Hepatocyte (in vitro differentiated cells): ENCODE data around the gene ZCCHC3. TPM values are rescaled to one million over a fixed set of nuclear protein-coding genes. Genes with fewer than 3 reads are reported as not detected.

Experiments
- DNase-seq: peaks from one replicate; pipeline ENCODE4 v3.0.0-alpha.2; 2016; ENCODE audit warnings: low spot score
- H2AFZ ChIP-seq: fragments of 200-600 bp; sonication (generic); 2 replicates; pipeline ENCODE4 v1.6.0; 2016; ENCODE audit warnings: antibody characterized with exemption, mild to moderate bottlenecking
- H3K27ac ChIP-seq: fragments of 200-600 bp; sonication (generic); 2 replicates; pipeline ENCODE4 v1.5.1; 2016; ENCODE audit warnings: mild to moderate bottlenecking
- H3K27me3 ChIP-seq: fragments of 200-600 bp; sonication (generic); 2 replicates; pipeline ENCODE4 v1.6.1; 2016
- H3K36me3 ChIP-seq: fragments of 200-600 bp; sonication (generic); replicated peaks from 2 replicates; pipeline ENCODE4 v1.5.1; 2016; ENCODE audit warnings: low read depth; ENCODE audit not compliant: insufficient read depth
- H3K4me1 ChIP-seq: fragments of 200-600 bp; sonication (generic); 2 replicates; pipeline ENCODE4 v1.5.1; 2016; ENCODE audit warnings: mild to moderate bottlenecking, moderate library complexity; ENCODE audit not compliant: insufficient read depth
- H3K4me2 ChIP-seq: fragments of 200-600 bp; sonication (generic); 2 replicates; pipeline ENCODE4 v1.6.0; 2016
- H3K4me3 ChIP-seq: fragments of 200-600 bp; sonication (generic); 2 replicates; pipeline ENCODE4 v1.5.1; 2016; ENCODE audit warnings: mild to moderate bottlenecking
- H3K79me2 ChIP-seq: fragments of 200-600 bp; sonication (generic); 2 replicates; pipeline ENCODE4 v1.6.0; 2017; ENCODE audit warnings: mild to moderate bottlenecking
- H3K9me2 ChIP-seq: fragments of 200-600 bp; sonication (generic); replicated peaks from 2 replicates; pipeline ENCODE4 v1.6.0; 2017; ENCODE audit warnings: mild to moderate bottlenecking; ENCODE audit not compliant: insufficient read depth
- H3K9me3 ChIP-seq: fragments of 200-600 bp; sonication (generic); 2 replicates; pipeline ENCODE4 v1.5.1; 2016; ENCODE audit warnings: low read depth, mild to moderate bottlenecking
- H4K20me1 ChIP-seq: fragments of 200-600 bp; sonication (generic); 2 replicates; pipeline ENCODE4 v1.6.0; 2016; ENCODE audit warnings: mild to moderate bottlenecking; ENCODE audit not compliant: insufficient read depth, poor library complexity, severe bottlenecking
- EZH2 ChIP-seq: fragments of 200-600 bp; sonication (generic); IDR thresholded peaks from 2 replicates; pipeline ENCODE4 v1.6.1; 2016; ENCODE audit warnings: antibody characterized with exemption, mild to moderate bottlenecking, borderline replicate concordance
- EZH2phosphoT487 ChIP-seq: fragments of 200-600 bp; sonication (generic); IDR thresholded peaks from one replicate; pipeline ENCODE4 v1.6.1; 2018; ENCODE audit warnings: antibody characterized with exemption, mild to moderate bottlenecking, low read depth, moderate library complexity; ENCODE audit not compliant: unreplicated experiment, severe bottlenecking
- WGBS: methylation state at CpG from one replicate; pipeline ENCODE4 v1.1.6; 2016; ENCODE audit warnings: low lambda C conversion rate; ENCODE audit errors: missing lambda C conversion rate; 5-methylcytosine and 5-hydroxymethylcytosine counted together
- polyA plus RNA-seq: library from polyadenylated mRNA; unstranded; fragments of >200 nt; fragmentation: Nextera tagmentation; extraction: Ambion mirVana; gene quantifications from 2 replicates; pipeline ENCODE4 v1.2.1, GENCODE V29; 2016
- total RNA-seq: library from RNA; depleted of rRNA; stranded (reverse); fragments of >200 nt; gene quantifications from 2 replicates; pipeline ENCODE4 v1.2.3, GENCODE V29; 2014
- TF ChIP-seq, protein P1 (sequence below): fragments of 200-600 bp; sonication (generic); IDR thresholded peaks from 2 replicates; pipeline ENCODE4 v1.5.1; 2016; ENCODE audit warnings: antibody characterized with exemption, mild to moderate bottlenecking; ENCODE audit not compliant: poor library complexity

ZCCHC3 gene
- total and polyA plus RNA-seq, 2 experiments from 2014 or later, result 27.4 to 29.0 TPM

DNA sequence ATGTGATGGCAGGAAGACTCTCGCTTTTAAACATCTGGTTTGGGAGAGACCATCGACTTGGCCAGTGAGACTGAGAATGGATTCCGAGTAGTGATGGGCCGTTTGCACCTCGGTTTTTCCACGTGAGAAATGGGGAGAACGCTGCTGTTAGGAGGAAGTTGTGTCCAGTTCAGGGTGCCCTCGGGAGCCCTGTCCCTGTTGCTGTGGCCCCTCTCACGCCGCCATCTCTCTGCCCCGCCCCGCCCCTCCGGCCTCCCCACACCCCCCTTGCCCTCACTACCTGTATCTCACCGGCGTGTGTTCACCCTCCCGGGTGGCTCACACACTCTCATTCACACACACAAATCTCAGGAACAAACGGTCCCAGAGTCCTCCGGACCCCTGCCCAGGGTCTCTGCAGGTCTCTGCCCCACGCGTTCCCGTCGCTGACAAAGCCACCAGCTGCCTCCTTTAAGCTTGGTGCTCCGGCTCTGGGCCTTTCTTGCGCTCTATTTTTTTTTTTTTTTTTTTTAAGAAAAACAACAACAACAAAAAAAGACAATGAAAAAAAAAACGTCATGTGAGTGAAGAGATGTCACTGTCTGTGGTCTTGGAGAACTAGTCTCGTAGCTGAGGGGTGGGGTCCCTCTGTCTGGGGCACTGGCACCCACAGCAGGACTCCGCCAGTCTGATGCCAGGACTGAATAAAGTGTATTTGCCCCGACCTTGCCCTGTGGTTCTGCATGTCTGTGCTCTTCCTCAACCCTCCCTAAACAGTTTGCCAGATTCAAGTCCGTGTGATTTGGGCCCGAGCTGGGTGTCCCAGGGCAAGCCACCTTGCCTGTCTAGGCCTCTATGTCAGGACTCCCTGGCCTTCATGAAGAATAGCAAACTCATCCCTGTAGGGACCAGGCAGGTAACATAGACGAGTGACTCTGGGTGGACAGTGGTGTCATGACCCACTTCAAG is 30.9 kb downstream of the ZCCHC3 start:
- DNase-seq, result peak; percentile 9
- peaks cover 35% of the 10 kb centered on the region for H4K20me1 ChIP-seq
- H3K79me2 ChIP-seq, result peaks cover 32% of the 10 kb centered on the region
- peak overlapping the region; percentile 97 for H3K4me2 ChIP-seq
- peak overlapping the region; percentile 79 for H3K27ac ChIP-seq
- no peaks in the 10 kb centered on the region for H3K9me2 ChIP-seq
- no peak for TF ChIP-seq EZH2
- TF ChIP-seq, protein P1, sequence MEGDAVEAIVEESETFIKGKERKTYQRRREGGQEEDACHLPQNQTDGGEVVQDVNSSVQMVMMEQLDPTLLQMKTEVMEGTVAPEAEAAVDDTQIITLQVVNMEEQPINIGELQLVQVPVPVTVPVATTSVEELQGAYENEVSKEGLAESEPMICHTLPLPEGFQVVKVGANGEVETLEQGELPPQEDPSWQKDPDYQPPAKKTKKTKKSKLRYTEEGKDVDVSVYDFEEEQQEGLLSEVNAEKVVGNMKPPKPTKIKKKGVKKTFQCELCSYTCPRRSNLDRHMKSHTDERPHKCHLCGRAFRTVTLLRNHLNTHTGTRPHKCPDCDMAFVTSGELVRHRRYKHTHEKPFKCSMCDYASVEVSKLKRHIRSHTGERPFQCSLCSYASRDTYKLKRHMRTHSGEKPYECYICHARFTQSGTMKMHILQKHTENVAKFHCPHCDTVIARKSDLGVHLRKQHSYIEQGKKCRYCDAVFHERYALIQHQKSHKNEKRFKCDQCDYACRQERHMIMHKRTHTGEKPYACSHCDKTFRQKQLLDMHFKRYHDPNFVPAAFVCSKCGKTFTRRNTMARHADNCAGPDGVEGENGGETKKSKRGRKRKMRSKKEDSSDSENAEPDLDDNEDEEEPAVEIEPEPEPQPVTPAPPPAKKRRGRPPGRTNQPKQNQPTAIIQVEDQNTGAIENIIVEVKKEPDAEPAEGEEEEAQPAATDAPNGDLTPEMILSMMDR, result no peak
- no peak for TF ChIP-seq EZH2phosphoT487
- WGBS, result 54% methylated on average over 23 of the region's 31 CpGs
- H3K9me3 ChIP-seq, result no peaks in the 10 kb centered on the region
- no peak overlapping the region for H2AFZ ChIP-seq
- peaks cover 5% of the 10 kb centered on the region for H3K4me1 ChIP-seq
- no peaks in the 10 kb centered on the region for H3K27me3 ChIP-seq
- peak overlapping the region; percentile 61 for H3K4me3 ChIP-seq
- H3K36me3 ChIP-seq, result no peaks in the 10 kb centered on the region

- H3K9me3 ChIP-seq, result no peaks in the 10 kb centered on the region
These were observed 31.8 kb downstream of the ZCCHC3 start for GRCh38 chr20:328975-329695.

GRCh38 chr20:329851-330232 is 32.5 kb downstream of the ZCCHC3 start:
- Histone ChIP-seq H3K4me2 (no peak overlapping the region), H3K27me3 (no peaks in the 10 kb centered on the region), H3K4me1 (peaks cover 5% of the 10 kb centered on the region), H3K4me3 (no peak overlapping the region), H3K27ac (peak overlapping the region; percentile 8), H3K9me3 (no peaks in the 10 kb centered on the region), H4K20me1 (peaks cover 35% of the 10 kb centered on the region), H2AFZ (no peak overlapping the region), H3K36me3 (no peaks in the 10 kb centered on the region), H3K79me2 (peaks cover 32% of the 10 kb centered on the region), H3K9me2 (no peaks in the 10 kb centered on the region)
- WGBS, result 90% methylated on average over 4 of the region's 4 CpGs
- DNase-seq, result no peak
- TF ChIP-seq EZH2, result no peak
- TF ChIP-seq EZH2phosphoT487, result no peak
- TF ChIP-seq, protein P1, result no peak

More at GRCh38 chr20:328975-329695, 31.8 kb downstream of the ZCCHC3 start:
- H3K27me3 ChIP-seq, result no peaks in the 10 kb centered on the region
- H3K27ac ChIP-seq, result peak overlapping the region; percentile 29
- H3K36me3 ChIP-seq, result no peaks in the 10 kb centered on the region
- no peak overlapping the region for H3K4me3 ChIP-seq
- peak overlapping the region; percentile 97 for H3K4me2 ChIP-seq
- H3K79me2 ChIP-seq, result peaks cover 32% of the 10 kb centered on the region
- no peaks in the 10 kb centered on the region for H3K9me2 ChIP-seq
- peaks cover 5% of the 10 kb centered on the region for H3K4me1 ChIP-seq
- TF ChIP-seq, protein P1, result no peak
- no peak for TF ChIP-seq EZH2
- TF ChIP-seq EZH2phosphoT487, result no peak
- no peak overlapping the region for H2AFZ ChIP-seq
- H4K20me1 ChIP-seq, result peaks cover 35% of the 10 kb centered on the region
- no peak for DNase-seq
- 67% methylated on average over 7 of the region's 7 CpGs for WGBS
